Keratinocyte (primary cell): ENCODE measurements around the gene RABGAP1.

Experiments used
- EZH2 ChIP-seq: IDR thresholded peaks from one replicate; pipeline ENCODE4 v1.6.1; 2012; ENCODE audit warnings: inconsistent platforms, mild to moderate bottlenecking, low read length, moderate library complexity
- TF ChIP-seq, protein P1 (sequence below), 3 experiments: IDR thresholded peaks in 1 of 3; conservative IDR thresholded peaks in 1 of 3; optimal IDR thresholded peaks in 1 of 3; 2 replicates in 2 of 3; 3 replicates in 1 of 3; pipeline versions ENCODE3 to v1.5.1; 2011; ENCODE audit warnings: low read length in 3 of 3, mild to moderate bottlenecking in 3 of 3, moderate library complexity in 2 of 3, control low read depth in 1 of 3, inconsistent platforms in 1 of 3; ENCODE audit not compliant: insufficient read depth in 2 of 3; ENCODE audit errors: extremely low read depth in 1 of 3

DNA sequence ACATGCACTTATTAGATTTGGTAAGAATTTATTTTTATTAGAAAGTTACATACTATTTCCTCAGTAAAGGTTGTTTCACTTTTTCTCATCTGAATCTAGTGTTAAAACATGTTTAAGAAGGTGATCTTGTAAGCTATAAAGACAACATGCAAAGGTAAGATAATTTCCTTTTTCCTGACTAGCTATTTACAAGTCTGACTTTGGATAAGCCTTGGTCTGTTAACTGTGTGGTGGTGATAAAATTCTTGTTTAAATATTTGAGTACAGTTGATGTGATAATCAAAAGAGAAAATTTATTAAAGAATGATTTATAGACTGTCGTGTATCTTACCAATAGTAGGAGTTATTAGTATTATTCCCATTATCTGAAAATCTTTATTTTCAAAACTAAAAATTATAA lies 55.8 kb downstream of the RABGAP1 start:
- TF ChIP-seq, protein P1, sequence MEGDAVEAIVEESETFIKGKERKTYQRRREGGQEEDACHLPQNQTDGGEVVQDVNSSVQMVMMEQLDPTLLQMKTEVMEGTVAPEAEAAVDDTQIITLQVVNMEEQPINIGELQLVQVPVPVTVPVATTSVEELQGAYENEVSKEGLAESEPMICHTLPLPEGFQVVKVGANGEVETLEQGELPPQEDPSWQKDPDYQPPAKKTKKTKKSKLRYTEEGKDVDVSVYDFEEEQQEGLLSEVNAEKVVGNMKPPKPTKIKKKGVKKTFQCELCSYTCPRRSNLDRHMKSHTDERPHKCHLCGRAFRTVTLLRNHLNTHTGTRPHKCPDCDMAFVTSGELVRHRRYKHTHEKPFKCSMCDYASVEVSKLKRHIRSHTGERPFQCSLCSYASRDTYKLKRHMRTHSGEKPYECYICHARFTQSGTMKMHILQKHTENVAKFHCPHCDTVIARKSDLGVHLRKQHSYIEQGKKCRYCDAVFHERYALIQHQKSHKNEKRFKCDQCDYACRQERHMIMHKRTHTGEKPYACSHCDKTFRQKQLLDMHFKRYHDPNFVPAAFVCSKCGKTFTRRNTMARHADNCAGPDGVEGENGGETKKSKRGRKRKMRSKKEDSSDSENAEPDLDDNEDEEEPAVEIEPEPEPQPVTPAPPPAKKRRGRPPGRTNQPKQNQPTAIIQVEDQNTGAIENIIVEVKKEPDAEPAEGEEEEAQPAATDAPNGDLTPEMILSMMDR (optimal IDR thresholded peaks at IDR 0.05 in 1 of 3, IDR thresholded peaks at IDR 0.05 in 1 of 3, conservative IDR thresholded peaks at IDR 0.05 in 1 of 3; ENCODE audit: extremely low read depth in 1 of 3, insufficient read depth in 2 of 3, low read length in 3 of 3) = no peak
- no peak for TF ChIP-seq EZH2
